SK-N-SH (cell line): Measurements from ENCODE around the gene EPHA10.

Source experiments
- MXI1 ChIP-seq: IDR thresholded peaks from 2 replicates; pipeline ENCODE4 v1.6.1; 2012; ENCODE audit warnings: mild to moderate bottlenecking, low read depth, low read length, improper control_type of control experiment
- TF ChIP-seq, protein P1 (sequence below): fragments of 200-600 bp; sonication (generic); IDR thresholded peaks from 2 replicates; pipeline ENCODE4 v1.6.1; 2017; ENCODE audit warnings: antibody characterized with exemption, mild to moderate bottlenecking, moderate library complexity
- TF ChIP-seq, protein P2 (sequence below): fragments of 150-350 bp; IDR thresholded peaks from 2 replicates; pipeline ENCODE4 v1.6.1; 2016; ENCODE audit warnings: mild to moderate bottlenecking, low read depth, low read length
- TF ChIP-seq, protein P3 (sequence below): fragments of 150-350 bp; IDR thresholded peaks from 2 replicates; pipeline ENCODE4 v1.6.1; 2017; ENCODE audit warnings: antibody characterized with exemption, low read length, low read depth, borderline replicate concordance

DNA sequence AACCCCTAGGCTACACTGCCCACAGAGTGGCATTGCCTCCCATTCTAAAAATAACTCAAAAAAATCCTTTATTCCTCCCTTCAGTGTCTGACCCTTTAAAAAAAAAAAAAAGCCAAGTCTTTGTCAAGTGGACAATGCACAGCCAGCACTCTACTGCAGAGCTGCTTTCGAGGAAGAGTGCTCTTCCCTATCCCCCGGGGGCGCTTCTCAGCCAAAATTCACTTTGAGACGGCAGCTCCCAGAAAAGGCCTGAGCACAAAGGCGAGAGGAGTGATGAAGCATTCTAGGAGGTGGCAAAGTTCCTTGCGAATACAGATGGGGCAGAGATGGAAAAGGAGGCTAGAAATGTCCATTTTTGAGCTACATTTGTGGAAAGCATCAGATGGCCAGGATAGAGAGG, 23.3 kb downstream of the EPHA10 start:
- TF ChIP-seq, protein P1, sequence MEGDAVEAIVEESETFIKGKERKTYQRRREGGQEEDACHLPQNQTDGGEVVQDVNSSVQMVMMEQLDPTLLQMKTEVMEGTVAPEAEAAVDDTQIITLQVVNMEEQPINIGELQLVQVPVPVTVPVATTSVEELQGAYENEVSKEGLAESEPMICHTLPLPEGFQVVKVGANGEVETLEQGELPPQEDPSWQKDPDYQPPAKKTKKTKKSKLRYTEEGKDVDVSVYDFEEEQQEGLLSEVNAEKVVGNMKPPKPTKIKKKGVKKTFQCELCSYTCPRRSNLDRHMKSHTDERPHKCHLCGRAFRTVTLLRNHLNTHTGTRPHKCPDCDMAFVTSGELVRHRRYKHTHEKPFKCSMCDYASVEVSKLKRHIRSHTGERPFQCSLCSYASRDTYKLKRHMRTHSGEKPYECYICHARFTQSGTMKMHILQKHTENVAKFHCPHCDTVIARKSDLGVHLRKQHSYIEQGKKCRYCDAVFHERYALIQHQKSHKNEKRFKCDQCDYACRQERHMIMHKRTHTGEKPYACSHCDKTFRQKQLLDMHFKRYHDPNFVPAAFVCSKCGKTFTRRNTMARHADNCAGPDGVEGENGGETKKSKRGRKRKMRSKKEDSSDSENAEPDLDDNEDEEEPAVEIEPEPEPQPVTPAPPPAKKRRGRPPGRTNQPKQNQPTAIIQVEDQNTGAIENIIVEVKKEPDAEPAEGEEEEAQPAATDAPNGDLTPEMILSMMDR = no peak
- no peak for TF ChIP-seq MXI1
- TF ChIP-seq, protein P2, sequence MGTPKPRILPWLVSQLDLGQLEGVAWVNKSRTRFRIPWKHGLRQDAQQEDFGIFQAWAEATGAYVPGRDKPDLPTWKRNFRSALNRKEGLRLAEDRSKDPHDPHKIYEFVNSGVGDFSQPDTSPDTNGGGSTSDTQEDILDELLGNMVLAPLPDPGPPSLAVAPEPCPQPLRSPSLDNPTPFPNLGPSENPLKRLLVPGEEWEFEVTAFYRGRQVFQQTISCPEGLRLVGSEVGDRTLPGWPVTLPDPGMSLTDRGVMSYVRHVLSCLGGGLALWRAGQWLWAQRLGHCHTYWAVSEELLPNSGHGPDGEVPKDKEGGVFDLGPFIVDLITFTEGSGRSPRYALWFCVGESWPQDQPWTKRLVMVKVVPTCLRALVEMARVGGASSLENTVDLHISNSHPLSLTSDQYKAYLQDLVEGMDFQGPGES = no peak
- TF ChIP-seq, protein P3, sequence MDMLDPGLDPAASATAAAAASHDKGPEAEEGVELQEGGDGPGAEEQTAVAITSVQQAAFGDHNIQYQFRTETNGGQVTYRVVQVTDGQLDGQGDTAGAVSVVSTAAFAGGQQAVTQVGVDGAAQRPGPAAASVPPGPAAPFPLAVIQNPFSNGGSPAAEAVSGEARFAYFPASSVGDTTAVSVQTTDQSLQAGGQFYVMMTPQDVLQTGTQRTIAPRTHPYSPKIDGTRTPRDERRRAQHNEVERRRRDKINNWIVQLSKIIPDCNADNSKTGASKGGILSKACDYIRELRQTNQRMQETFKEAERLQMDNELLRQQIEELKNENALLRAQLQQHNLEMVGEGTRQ = no peak
